Measurements from ENCODE around the gene PTX3.

DNA sequence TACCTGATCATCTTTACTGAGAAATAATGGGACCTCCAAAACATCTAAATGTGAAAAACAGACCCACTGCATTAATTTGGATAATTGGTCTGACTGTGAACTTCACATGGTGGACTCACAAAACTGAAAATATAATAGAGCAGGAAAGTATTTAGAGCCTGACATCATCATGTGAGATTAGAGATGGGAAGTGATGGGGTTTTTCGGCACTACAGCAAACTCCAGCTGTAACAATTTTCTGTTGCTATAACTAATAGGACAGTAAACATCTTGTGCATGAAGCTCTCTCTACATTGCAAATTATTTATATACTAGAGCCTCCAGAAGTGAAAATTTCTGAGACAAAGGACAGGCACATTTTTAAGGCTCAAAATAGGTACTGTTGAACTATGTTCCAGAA is 34.4 kb downstream of the PTX3 start:
- TF ChIP-seq, protein P1, sequence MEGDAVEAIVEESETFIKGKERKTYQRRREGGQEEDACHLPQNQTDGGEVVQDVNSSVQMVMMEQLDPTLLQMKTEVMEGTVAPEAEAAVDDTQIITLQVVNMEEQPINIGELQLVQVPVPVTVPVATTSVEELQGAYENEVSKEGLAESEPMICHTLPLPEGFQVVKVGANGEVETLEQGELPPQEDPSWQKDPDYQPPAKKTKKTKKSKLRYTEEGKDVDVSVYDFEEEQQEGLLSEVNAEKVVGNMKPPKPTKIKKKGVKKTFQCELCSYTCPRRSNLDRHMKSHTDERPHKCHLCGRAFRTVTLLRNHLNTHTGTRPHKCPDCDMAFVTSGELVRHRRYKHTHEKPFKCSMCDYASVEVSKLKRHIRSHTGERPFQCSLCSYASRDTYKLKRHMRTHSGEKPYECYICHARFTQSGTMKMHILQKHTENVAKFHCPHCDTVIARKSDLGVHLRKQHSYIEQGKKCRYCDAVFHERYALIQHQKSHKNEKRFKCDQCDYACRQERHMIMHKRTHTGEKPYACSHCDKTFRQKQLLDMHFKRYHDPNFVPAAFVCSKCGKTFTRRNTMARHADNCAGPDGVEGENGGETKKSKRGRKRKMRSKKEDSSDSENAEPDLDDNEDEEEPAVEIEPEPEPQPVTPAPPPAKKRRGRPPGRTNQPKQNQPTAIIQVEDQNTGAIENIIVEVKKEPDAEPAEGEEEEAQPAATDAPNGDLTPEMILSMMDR (IDR thresholded peaks at IDR 0.05) = no peak
- TF ChIP-seq POLR2AphosphoS5 (IDR thresholded peaks at IDR 0.05) (no peak), POLR2A (IDR thresholded peaks at IDR 0.05) (no peak)

Measured in transverse colon (tissue), 4 donors.